Stimulated activated CD4-positive, alpha-beta T cell treated with anti-CD3 and anti-CD28 coated beads, TNF-alpha, amount 100 ng/mL, for 48 hours (primary cell): Measurements from ENCODE around the gene CRHBP.
"Not testable (repeated sequence)": the region's sequence is repeated elsewhere in the genome, so short reads cannot be mapped to it uniquely, and the experiment has no call there.

Source experiments
- DNase-seq, 3 donors: peaks; one replicate each; pipeline ENCODE4 v3.0.0-alpha.2; 2020; ENCODE audit warnings: low read depth in 3 of 3

The CRHBP gene

GRCh38 chr5:76958991-76959767 lies 6.3 kb downstream of the CRHBP start:
- DNase-seq: no peak

DNA sequence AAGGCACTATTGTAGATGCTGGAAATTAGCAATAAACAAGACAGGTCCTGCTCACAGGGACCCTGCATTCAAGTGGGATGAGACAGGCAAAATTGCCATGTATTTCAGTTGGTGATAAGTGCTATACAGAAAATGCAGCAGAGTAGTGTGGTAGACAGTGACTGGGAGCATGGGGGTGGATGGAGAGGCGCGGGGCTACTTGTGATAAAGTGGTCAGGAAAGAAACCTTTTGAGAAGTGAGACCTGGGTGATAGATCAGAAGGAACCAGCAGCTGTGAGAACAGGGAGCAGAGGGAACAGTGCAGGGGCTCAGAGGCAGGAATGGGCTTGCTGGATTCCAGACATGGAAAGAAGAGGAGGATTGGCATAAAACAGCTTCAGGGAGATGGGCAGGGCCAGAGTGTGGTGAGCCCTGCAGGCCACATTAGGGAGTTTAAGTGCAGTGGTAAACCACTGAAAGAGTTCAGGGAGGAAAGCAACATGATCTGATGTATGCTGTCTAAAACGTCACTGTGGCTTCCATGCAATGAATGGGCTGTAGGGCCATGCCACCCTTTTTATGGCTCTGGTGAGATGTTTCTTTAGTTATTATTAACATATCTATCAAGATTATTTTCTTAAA lies 7.3 kb downstream of the CRHBP start:
- DNase-seq: no peak

GRCh38 chr5:76964060-76964459 lies 11.2 kb downstream of the CRHBP start:
- DNase-seq: no peak

DNA sequence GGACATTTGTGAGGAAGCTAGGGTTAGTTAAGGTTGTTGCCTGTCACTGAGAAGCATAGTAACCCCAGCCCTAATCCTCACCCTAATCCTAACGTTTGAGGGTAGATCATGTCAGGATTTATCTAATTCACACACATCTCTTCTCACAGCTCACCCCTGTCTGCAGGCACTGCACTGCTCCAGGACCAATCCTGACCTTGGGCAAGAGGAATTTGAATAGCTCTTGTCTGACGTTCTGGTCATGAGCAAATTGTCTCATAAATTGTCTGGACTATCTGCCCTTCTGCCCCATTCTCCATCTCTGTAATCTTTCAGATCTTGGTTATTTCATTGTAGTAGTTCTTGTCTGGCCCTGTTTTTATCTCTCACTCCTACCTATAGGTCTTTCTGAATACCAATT lies 18.7 kb downstream of the CRHBP start:
- DNase-seq: no peak

DNA sequence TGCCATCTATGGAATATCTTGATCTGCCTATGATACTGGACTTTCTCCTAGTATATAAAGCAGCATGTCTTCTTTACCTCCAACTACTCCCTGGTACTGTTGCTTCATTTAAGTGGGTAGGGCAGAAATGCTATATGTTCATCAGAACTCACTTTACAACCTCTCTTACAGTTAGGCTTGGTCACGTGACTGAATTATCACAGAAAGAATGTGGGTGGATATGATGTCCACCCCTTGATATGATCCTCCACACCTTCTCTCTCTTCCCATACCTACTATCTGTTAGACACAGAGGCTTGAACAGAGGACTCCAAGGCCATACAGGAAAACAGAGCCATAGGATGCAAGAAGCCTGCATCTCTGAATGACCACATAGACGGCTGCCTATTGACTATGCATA lies 19.8 kb downstream of the CRHBP start:
- no peak for DNase-seq

DNA sequence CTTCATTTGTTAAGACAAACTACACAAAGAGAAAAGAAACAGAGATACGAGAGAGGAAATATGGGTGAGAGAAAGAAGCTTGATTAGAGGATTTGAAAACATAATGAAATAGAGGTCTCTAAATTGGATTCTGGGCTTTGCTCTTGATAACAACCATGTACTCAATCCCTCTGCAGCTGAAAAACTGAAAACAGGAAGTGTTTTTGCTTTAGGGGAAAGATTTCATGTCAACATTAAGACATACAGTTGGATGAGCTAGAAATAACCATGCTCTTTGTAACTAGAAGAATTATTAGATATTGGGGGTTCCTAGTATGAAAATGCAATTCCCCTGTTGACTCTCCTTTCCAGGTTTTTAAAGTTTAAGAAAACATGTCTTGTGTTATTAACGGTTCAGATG lies 21.9 kb downstream of the CRHBP start:
- DNase-seq: no peak

DNA sequence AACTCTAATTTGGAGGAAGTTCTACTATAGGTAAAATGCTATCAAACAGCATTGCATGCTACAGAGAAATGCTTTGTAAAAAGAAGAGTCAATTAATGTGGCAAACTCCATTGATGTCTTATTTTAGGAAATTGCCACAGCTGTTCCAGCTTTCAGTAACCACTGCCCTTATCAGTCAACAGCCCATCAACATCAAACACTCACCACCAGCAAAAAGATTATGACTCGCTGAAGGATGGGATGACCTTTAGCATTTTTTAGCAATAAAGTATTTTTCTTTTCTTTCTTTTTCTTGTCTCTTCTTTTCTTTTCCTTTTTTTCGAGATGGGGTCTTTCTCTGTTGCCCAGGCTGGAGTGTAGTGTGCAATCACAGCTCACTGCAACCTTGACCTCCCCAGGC lies 26.0 kb downstream of the CRHBP start:
- no peak for DNase-seq

DNA sequence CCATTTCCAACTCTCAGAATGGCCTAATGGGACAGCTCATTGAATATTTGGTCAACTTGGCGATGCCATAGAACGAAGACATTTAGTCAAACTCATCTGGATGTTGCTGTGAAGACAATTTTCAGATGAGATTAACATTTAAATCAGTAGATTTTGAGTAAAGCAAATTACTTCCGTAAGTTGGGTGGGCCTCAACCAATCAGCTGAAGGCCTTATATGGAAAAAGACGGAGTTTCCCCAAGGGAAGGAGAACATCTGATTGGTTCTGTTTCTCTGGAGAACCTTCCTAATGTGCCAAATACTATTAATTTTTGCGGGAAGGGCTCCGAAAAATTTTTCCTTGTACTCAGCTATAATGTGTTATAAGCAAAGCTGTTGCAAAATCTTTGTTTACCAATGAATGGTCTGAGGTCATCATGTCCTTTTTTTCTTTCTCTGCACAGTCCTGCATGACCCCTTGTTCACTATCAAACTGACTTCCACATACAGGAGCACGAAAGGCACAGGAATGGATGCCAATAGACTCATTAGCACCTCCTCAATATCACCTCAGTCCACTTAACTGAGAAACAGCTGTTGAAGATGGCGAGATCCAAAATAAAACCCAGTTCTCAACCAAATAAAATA lies 27.8 kb downstream of the CRHBP start:
- DNase-seq: no peak

- DNase-seq: no peak
Observed at GRCh38 chr5:76982450-76982849, 29.6 kb downstream of the CRHBP start.

GRCh38 chr5:76983468-76983867 lies 30.6 kb downstream of the CRHBP start:
- DNase-seq: no peak

DNA sequence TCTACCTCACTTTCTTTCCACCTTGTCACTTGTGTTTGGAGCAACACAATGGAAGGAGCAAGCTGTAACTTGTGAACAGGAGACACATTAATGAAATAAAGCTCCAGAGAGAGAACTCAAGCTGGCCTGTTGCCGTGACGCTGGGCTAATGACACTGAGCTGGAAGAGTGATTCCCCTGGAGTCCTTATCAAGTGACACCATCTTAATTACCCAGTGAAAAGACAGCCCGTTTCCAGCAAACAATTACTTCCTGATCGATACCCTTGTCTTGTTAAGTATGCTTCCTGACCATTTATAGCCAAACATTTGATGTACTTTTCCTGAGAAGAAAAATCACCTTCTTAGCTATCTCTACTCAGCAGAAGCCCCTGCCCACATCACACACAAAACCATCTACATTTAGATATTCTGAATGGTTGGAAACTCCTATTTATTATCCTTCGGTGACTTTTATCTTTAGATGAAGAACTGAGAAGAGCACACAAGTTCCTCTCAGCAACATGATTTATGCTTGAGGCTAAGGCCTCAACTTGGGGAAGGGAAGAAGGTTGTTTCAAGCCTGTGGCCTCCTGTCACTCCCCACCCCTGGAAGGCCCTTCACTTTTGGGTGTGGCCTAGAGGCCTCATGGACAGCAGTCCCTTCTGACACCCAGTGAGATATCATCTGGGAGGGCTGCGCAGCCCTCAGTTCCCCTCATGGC lies 34.1 kb downstream of the CRHBP start:
- DNase-seq: no peak

GRCh38 chr5:76990899-76991459 lies 38.1 kb downstream of the CRHBP start:
- no peak for DNase-seq

DNA sequence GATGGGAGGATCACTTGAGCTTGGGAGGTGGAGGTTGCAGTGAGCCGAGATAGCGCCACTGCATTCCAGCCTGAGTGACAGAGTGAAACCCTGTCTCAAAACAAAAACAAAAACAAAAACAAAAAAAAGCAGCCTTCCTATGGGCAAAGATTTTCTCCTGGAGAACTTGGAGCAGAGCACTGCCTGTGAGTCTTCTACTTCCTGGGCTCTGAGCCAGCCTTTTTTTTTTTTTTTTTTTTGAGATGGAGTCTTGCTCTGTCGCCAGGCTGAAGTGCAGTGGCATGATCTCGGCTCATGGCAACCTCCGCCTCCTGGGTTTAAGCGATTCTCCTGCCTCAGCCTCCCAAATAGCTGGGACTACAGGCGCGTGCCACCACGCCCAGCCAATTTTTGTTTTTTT lies 40.6 kb downstream of the CRHBP start:
- DNase-seq: not testable (repeated sequence)

DNA sequence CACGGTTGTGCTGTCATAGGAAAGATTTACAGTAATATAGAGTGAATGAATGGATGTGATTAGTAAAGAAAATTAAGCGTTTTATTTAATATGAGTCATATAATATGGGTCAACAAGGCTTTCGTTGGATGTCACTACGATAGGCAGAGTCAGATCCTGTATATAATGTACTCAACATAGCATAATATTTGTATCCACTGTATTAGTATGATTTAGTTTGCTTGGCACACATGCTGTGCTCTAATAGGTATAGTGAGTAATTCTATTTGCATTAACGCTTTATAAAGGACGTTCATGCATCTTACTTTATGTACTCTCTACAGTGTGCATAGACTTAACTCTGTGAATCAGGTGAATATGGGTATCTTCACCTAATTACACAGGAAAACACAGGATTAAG lies 41.5 kb downstream of the CRHBP start:
- no peak for DNase-seq

- not testable (repeated sequence) for DNase-seq
Observed at GRCh38 chr5:76998251-76998650, 45.4 kb downstream of the CRHBP start.

DNA sequence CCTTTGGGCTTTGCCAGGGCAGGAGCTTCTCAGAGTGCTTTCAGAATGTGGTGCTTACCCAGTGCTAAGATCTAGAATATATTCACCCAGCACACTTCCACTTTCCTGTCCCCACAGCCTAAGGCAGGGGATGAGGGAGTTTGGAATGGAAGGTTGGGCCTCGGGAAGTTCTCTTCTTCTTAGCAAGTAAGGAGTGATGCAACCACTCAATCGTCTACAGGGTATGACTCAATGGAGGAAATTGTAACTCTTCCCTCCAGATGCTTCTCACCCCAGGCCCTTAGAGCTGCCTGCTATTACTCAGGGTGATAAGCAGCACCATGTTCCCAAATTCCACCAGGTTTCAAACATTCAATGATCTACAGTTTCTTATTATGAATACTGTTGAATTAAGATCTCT lies 46.6 kb downstream of the CRHBP start:
- no peak for DNase-seq

DNA sequence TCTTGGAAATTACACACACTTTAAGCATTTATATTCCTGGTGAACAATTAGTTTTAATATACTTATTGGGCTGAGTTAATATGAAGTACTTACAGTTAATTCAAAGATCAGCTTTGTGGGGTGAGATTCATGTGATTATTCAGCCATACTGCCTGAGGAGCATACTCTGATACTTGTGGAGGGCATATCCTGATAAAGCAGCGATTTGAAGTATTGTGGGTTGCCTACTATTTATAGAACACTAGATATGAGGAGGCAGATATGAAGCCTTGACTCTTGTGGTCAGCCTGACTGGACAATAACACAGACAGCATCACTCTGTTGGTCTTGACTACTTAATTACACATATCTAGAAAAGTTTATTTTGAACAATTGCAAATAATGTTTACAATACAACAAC lies 50.4 kb downstream of the CRHBP start:
- no peak for DNase-seq

GRCh38 chr5:77006124-77006523 lies 53.3 kb downstream of the CRHBP start:
- no peak for DNase-seq

DNA sequence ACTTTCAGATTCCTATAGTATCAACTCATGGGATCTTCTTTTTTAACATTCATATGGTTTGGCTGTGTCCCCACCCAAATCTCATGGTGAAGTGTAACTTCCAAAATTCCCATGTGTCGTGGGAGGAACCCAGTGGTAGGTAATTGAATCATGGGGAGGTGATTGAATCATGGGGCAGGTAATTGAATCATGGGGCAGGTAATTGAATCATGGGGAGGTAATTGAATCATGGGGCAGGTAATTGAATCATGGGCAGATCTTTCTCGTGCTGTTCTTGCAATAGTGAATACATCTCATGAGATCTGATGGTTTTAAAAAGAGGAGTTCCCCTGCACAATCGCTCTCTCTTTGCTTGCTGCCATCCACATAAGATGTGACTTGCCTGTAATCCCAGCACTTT lies 55.6 kb downstream of the CRHBP start:
- DNase-seq: no peak

DNA sequence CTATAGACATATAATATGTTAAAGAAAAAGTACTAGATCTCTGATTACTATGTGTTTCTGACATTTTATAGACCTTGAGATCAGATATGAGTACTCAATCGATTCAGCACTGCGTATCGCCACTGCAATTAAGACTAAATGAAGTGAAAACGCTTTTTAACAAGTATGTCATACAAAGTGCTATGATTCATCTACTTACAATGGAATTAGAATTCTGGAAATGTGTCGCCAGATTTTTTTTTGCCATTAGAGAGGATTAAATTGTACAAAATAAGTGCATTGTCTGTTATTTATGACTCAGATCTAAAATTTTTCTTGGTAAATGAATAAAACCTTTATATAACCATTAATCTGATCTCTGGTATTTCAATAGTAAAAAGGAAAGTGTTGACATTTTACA lies 57.4 kb downstream of the CRHBP start:
- no peak for DNase-seq

DNA sequence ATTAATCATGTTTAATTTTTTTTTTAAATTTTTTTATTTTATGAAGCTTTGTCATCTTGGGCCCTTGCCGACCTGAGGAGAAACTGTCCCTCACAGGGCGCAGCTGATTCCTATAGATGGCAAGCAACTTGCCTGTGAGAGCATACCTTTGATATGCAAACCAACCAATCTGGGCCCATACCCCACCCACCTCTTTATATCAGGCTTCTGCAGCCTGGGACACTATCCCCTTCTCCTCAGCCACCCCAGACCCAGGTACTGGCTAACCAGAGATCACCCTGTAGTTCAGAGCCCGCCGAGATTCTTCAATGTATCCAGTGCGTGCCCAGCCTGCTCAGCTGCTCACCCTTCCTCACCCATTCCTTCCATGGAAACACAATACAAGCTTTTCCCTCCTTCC lies 58.7 kb downstream of the CRHBP start:
- DNase-seq: no peak

DNA sequence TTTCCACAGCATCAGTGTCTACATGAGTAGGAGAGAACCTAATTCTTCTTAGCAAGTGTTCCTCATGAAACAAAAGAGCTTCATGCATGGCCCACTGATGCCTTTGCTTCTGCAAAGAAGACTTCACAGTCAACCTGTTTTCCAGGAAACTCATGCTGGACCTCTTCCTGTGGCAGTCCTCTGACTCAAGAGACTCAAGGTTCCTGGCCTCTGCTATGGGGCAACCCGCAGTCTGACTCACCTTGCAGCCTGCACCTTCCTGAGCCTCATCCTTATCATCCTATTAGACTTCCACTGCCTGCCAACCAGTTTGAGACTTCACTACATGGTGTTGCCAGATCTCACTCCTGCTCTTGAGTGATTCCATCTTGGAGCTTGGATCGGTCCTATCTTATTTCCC lies 59.8 kb downstream of the CRHBP start:
- DNase-seq: no peak
